DMS53 treated with DMSO at 0.1 percent for 48 hours (cell line): Measurements from ENCODE around the gene TRIO.

ENCODE experiments used
- DNase-seq: peaks from one replicate; lab custom pipeline; 2025; ENCODE audit not compliant: unreplicated experiment; lab: John Stamatoyannopoulos, UW

The TRIO gene

GRCh38 chr5:14240359-14240758 is 97.2 kb downstream of the TRIO start:
- no peak for DNase-seq

DNA sequence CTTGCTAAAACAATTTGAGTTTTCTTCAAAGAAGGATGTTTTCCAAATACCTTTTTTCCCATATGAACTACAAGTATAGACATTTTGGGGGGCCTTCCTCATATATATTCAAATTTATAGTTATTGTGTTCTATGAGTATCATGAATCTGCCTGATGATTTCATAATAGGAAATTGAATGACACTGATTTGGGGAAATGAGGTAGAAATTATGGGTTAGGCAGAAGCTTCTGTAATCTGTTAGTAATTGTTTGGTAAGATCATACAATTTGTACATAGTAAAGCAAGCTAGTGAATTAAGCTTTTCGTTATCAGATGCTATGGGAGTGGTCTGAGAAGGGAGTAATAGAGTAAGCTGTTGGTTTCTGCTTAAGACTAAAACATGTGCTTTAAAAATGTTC is 98.0 kb downstream of the TRIO start:
- no peak for DNase-seq

- no peak for DNase-seq
Measured at GRCh38 chr5:14242447-14242846, 99.3 kb downstream of the TRIO start.

DNA sequence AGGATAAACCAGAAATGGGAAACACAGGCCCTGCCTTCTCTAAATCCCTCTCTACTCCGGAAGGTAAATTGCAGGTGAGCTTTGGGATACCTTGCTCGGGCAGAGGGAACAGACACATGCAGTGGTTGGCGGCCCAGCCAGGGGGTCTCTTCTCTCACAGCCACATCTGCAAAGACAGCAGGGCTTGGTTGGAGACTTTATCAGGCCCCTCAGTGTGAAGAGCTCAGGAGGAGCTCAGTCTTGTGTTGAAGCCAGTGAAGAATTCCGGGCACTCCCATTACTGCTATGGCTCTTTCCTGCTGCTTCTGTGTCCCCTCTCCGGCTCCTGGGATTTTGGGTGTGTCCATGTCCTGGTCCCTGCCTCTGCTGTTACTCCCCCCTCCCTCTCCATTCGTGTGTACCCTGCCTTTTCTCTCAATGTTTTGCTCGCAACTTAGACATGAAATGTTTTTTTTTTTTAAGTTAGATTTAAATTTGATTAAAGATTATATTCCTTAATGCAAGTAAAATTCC is 99.8 kb downstream of the TRIO start:
- no peak for DNase-seq

DNA sequence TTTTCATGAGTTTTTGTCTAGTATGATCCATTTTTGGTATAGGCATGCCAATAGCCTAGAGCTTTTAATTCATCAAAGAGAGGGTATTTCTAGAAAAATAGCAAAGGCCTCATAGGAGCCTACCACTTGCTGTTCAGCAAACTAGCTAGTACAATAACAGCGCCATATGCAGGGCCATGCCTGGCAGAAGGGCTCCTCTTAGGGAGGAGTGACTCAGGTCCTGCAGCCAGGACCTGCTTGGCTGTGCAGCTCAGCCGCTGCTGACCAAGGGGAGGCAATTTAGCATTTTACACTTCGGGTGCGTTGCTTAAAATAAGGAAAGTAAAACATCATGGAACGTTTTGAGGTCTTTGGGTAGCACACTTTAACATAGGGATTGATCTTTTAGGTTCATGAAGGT is 100.6 kb downstream of the TRIO start:
- no peak for DNase-seq

- DNase-seq = no peak
Measured at GRCh38 chr5:14244721-14245120, 101.6 kb downstream of the TRIO start.

- DNase-seq = no peak
Measured at GRCh38 chr5:14245132-14245925, 102.2 kb downstream of the TRIO start.

GRCh38 chr5:14246350-14247053 is 103.4 kb downstream of the TRIO start:
- DNase-seq = no peak

DNA sequence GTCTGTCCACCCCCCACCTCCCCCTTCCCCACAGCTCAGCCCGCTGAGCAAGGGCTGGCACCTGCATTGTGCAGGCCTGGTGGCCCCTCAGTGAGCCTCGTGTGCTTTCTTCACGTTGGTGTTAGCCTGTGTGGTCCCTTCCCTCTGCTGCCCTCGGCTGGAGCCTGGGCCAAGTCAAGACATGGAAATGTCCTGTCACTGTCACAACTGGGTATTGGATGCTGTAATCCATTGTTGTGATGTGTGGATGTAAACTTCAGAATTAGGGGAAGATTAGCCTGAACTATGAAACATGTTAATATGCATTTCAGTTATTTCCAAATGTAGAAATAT is 103.9 kb downstream of the TRIO start:
- no peak for DNase-seq

GRCh38 chr5:14249258-14250082 is 106.3 kb downstream of the TRIO start:
- no peak for DNase-seq

DNA sequence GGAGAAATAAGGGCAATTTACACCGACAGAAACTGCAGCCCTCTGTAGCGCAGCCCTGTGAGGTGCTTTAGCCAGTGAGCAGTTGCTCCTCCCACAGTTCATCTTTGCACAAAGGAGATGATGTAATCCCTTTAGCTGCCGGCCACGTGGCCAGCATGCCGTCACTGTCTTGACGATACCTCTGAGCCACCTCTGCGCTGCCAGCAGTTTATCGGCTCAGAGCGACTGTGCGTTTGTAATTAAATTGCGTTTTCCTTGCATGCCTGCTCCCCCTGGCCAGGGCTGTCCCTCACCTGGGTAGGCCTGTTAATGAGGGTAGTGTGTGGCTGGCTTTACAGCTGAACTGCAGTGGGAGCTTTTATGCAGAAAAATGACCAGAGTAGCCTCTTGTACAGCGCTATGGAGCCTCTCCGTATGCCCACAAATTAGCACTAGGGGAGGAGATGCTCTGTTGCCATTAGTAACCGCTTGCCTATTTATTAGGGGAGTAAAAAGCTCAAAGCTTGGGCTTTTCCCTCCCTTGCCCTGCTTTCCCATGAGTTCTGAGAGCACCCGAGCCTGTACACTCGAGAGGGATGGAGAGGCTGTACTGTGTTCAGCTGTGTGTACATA is 107.0 kb downstream of the TRIO start:
- DNase-seq = peak; percentile 96

DNA sequence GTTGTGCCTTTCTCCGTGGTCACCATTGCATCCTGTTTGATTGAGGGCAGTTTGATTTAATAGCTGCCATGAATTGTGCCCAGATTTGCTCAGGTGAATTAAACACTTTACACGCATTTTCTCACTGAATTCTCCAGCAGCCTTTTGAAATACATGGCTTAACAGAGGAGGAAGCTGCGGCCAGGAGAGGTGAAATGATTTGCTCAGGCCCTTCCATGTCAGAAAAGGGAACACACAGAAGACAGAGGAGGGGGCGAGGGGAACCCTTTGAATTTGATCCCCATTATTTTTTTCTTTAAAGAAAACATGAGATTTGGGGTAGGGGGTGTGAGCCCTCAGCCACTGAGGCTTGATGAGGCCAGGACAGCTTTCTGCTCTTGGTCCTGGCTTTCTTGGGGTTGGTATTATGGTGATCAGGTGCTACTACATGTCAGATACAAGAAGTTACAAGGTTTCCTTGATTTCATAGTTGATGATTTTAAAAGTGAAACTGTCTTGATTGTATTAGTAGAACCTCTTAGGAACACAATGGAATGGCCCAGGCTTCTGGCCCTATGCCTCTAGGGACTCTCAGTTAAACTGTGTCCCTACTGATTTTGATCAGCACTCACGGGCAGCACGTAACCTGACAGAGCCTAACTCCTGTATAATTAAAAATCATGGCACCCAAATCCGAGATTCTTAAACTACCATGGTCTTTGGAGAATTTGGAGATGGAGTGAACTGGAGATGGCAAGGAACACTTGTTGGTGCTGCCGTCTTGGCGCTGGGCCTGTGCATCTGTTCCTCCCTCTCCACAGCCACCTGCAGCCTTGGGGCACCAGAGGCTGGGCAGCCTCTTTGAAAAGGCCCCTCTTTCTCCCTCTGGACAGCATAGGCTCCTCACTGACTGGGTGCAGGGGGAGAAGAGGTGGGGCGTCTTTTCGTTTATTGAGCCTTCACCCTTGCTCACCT is 107.9 kb downstream of the TRIO start:
- no peak for DNase-seq

DNA sequence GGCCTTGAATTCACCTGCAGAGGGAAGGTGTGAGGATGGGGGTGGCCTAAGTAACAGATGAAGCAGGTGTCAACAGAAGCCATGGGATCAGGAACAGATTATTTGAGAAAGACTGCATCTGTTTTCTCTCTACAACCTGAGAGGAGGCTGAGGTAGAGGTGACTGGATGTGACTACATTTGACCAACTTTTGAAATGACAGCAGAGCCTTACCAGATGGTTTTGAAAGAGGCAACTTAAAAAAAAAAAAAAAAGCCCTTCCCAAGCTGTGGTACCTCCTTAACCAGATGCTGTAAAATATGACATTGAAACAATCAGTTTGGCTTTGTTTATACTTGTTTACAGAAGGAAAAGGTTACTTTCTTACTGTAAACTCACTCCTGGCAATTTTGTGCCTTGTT is 108.6 kb downstream of the TRIO start:
- no peak for DNase-seq

GRCh38 chr5:14252793-14253192 is 109.7 kb downstream of the TRIO start:
- DNase-seq = no peak

DNA sequence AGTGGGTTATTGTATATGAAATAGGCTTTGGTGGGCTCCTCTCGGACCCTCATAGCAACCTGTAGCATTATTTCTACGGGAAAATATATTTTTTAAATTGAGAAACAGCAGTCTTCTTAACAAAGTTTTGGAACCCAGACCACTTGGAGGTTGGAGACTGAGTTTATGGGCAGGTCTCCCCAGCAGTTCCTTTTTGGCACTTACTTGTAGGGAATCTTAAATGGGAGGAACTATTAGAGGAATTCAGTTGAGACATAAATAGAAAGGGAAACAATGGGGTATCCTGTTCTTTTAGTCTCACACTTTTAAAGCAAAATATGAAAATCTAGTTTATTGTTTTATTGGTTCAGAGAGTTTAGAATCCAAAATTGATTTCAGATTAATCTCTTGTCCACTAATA is 111.5 kb downstream of the TRIO start:
- no peak for DNase-seq

DNA sequence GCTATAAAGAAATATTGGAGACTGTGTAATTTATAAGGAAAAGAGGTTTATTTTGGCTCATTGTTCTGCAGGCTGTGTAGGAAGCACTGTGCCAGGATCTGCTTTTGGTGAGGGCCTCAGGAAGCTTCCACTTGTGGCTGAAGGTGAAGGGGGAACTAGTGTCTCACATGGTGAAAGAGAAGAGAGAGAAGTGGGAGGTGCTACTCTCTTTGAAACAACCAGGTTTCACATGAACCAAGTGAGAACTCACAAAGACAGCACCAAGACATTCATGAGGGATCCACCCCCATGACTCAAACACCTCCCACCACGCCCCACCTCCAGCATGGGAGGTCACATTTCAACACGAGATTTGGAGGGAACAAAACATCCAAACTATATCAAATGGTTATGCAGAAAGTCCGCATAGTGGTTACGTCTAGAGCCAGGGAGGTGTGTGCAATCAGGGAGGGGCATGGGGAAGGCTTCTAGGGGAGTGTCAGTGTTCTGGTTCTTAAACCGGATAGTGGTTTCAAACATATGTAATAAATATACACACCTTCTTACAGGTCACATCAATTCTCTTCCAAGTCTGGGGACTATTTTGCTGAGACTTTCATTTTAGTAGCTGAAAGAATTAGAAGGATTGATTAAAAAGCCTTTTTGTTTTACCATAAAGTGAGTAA is 113.0 kb downstream of the TRIO start:
- no peak for DNase-seq

GRCh38 chr5:14256756-14257393 is 113.7 kb downstream of the TRIO start:
- no peak for DNase-seq

DNA sequence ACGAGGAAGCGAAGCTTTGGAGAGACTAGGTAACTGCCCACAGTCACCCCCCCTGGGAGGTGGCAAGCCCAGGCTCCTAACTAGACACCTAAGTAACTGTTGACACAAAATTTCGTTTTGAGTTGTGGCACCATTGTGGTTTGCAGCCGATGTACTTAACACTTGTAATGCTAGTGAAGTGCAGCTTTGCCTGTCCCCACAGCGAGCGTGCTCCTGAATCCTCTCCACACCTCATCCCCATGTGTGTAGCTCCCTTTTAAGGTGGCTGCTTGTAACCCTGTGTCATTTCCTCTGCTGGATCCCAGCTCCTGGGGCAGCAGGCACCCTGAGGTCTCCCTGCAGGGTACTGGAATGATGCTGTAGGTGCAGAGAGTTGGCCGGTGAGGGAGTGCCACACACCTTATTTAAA is 114.9 kb downstream of the TRIO start:
- DNase-seq = no peak

DNA sequence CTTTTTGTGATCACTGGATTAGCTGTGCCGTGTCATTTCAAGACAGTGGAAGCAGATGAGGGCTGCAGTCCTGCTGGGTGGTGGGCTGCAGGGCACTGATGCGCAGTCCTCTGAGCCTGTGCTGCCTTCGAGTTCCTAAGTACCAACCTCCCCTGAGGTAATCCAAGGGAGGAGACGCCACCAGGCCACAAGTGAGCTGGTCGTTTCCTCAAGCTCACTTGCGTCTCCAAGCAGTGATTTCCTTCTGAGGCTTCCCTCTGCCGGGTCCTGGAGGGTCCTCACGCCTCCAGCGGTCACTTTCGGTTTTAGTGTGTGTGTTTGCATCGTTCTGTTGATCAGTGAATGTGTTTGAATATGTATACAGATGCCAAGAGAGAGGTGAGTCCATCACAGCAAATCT is 115.7 kb downstream of the TRIO start:
- no peak for DNase-seq
